DMS79 treated with DMSO at 0.1 percent for 48 hours (cell line): ENCODE results near the gene RAB6B.

ENCODE experiments used
- DNase-seq: peaks from one replicate; lab custom pipeline; 2025; lab: John Stamatoyannopoulos, UW

RAB6B gene

GRCh38 chr3:133835961-133836360 lies 59.7 kb downstream of the RAB6B start:
- DNase-seq, result no peak

DNA sequence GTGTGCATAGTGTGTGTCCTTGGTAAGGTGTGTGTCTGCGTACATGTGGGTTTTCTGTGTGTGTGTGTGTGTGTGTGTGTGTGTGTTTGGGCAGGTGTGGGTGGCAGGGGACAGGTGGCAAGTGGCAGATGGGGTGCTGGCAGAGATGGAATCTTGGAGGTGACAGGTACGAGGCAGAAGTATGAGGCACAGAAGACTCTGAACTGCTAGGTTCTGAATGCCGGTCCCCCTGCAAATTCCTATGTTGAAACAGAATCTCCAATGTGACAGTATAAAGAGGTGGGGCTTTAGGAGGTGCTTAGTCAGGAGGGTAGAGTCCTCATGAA lies 60.3 kb downstream of the RAB6B start:
- DNase-seq, result no peak

- no peak for DNase-seq
These were observed 60.9 kb downstream of the RAB6B start for GRCh38 chr3:133834621-133835417.

- DNase-seq, result no peak
These were observed 61.6 kb downstream of the RAB6B start for GRCh38 chr3:133833880-133834620.

- no peak for DNase-seq
These were observed 62.4 kb downstream of the RAB6B start for GRCh38 chr3:133833267-133833666.

DNA sequence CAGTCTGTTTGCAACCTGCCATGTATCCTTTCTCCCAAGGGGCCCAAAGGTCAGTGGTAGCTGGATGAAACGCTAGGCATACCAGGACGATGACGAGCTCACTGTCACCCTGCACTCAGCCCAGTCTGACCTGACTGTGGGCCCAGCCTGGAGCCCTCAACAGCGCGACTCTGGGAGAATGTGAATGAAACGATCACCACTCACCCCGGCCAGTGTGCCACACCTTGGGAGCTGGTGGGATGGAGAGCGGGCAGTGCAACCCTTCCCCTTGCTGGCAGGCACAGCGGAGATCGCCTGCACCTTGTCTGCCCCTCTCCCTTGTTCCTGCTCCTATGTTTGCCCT lies 62.9 kb downstream of the RAB6B start:
- no peak for DNase-seq

DNA sequence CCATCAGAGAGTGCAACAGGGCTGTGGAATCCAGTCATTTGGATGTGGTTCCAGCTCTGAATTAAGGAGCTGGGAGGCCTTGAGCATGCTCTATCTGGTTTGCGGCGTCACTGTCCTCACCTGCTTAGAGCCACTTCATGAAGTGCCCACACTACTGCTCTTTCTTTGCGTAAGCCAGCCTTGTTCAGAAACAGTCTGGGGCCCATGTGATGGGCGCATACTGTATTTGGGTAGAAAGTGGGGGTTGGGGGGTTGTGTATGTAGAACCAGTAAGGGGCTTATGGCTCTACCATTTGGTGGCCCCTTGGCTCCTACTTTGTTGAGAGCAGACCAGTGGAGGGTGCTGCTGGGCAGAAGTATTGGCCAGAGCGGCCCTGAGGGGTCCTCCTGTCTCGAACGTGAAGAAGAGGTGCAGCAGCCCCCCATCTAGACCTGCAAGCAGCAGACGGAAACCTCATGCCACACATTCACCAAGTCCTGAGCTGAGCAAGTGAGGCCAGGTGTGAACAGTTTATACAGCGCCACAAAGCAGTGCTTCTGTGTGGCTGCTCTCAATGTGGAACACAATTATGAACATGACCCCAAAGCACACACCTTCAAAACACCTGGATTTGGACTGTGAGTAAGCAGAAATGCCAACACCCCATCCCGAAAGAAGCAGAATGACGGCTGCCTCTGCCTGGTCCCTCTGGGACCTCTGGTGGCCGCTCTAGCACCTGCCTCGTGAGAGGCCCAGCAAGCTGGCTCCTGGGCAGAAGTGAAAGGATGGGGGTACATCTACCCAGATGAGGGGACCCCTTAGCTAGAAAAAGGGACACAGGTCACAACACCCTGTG lies 63.5 kb downstream of the RAB6B start:
- DNase-seq, result no peak

GRCh38 chr3:133830071-133830470 lies 65.6 kb downstream of the RAB6B start:
- no peak for DNase-seq

DNA sequence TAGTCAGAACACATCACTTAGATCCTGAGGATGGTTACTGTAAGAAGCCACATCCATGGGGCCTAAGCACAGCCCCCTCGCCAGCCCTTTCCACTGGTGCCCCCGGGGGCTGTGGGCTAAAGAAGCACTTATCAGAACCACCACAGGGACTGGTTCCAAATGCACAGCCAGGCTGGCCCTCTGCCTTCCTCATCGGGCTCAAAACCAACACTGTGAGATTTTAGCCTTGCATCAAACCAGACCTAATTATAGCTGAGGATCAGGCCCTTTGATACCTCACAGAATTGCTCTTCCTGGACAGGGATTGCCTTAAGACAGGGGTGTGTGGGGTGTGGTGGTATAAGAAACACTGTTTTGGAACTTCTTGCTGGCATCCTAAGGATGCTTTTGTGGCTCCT lies 66.4 kb downstream of the RAB6B start:
- DNase-seq, result no peak

- DNase-seq, result no peak
These were observed 66.9 kb downstream of the RAB6B start for GRCh38 chr3:133828576-133829309.

GRCh38 chr3:133827684-133828083 lies 68.0 kb downstream of the RAB6B start:
- DNase-seq, result no peak

DNA sequence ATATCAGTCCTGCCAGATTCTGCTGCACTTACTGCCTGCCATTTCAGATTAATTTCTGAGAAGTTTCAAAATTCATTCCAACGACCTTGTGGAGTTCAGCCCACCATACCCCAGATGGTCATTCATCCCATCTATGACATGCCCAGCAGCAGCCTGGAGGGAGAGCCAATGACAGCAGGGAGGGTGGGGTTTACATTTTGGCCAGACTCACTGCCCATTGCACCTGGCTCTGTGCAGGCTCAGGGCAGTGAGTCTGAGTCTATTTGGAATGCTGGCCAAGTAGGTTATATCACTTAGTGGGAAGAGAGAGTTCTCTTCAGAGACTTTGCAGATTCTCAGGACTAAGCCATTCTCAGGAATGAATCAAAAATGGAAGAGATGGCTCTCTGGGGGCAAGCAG lies 68.5 kb downstream of the RAB6B start:
- no peak for DNase-seq

- no peak for DNase-seq
These were observed 69.5 kb downstream of the RAB6B start for GRCh38 chr3:133825969-133826727.

GRCh38 chr3:133824961-133825485 lies 70.7 kb downstream of the RAB6B start:
- DNase-seq, result no peak

- no peak for DNase-seq
These were observed 73.7 kb downstream of the RAB6B start for GRCh38 chr3:133821767-133822638.

DNA sequence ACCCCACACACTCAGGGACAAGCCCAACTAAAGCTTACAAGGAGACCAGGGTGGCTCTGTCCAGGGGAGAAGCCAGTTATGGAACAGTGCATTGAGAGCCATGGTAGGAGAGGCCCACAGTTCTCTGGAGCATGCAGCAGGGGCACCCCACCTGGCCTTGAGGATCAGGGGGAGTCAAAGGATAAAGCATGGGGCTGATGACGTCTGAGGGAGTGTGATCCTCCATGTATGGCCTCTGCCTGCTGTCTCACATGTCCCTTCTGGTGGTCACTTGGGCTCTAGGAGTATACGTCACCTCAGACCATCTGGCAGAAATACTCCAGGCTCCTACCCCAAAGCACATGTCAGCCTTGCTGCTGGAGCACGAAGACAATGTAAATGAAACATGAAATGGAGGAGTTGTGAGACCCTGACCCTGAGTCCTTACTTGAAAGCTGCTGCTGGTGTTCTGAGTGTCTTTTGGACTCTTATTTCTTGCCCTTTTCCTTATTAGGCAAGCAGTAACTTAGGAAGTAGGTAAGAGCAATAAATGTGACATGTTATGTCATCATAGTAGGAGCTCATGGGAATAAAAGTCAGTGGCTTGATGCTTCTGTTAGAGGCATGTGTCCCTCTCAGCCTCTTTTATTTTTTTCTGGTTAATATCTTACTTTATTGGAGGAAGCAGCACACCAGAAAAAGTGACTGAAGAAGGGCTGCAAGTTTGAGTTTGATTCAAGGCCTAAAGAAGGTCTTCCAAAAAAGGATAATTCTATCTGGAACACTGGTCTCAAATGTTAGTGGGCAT lies 74.6 kb downstream of the RAB6B start:
- no peak for DNase-seq

- DNase-seq, result no peak
These were observed 75.6 kb downstream of the RAB6B start for GRCh38 chr3:133820129-133820528.

- no peak for DNase-seq
These were observed 80.3 kb downstream of the RAB6B start for GRCh38 chr3:133815386-133815785.

GRCh38 chr3:133812872-133813271 lies 82.8 kb downstream of the RAB6B start:
- DNase-seq, result no peak
